ENCODE measurements around the gene S100A14. TPM values are rescaled to one million over a fixed set of nuclear protein-coding genes. Genes with fewer than 3 reads are reported as not detected.

Gene S100A14
- total and polyA plus RNA-seq, 9 of the 15 experiments (the other 6 are each of a cell fraction or from before 2014, with no cell fraction given): 0.10 to 0.64 (median 0.24) TPM; not detected in 3

- Histone ChIP-seq H3K9ac (ENCODE audit: insufficient read depth in 1 of 2, low read depth in 2 of 2, low read length in 2 of 2) (0 out of 4 replicates have a peak overlapping the region, but pooled peaks of 1 of the 2 experiments have one; percentile 55), H3K36me3 (ENCODE audit: control insufficient read depth, insufficient read depth, low read length) (no peaks in the 10 kb centered on the region), H3K4me3 (no peak overlapping the region), H3K9me3 (replicated peaks; ENCODE audit: control insufficient read depth, insufficient read depth, low read depth, low read length) (no peaks in the 10 kb centered on the region), H3K27me3 (ENCODE audit: control insufficient read depth in 2 of 2, insufficient read depth in 2 of 2, low read length in 2 of 2) (no peaks in the 10 kb centered on the region), H3K27ac (ENCODE audit: extremely low read depth, low read depth, low read length) (no peak overlapping the region), H3K4me1 (replicated peaks in 1 of 2; ENCODE audit: control insufficient read depth in 2 of 2, insufficient read depth in 2 of 2, low read length in 2 of 2) (peaks cover 0 to 2% of the 10 kb centered on the region in 2 experiments; a peak in 2 of 5 replicates), H2AFZ (ENCODE audit: low read depth, low read length) (no peak overlapping the region), H4K20me1 (replicated peaks; ENCODE audit: control insufficient read depth, insufficient read depth, low read length) (no peaks in the 10 kb centered on the region), H3K9me1 (ENCODE audit: control insufficient read depth, insufficient read depth, low read length) (no peaks in the 10 kb centered on the region), H3K79me2 (ENCODE audit: control insufficient read depth, insufficient read depth, low read length) (no peaks in the 10 kb centered on the region), H3K4me2 (ENCODE audit: insufficient read depth, low read length) (no peak overlapping the region)
- in situ Hi-C loops (cut with MboI) (no loop called here), intact Hi-C loops (cut with micrococcal nuclease) (no loop called here)
- POLR2A ChIA-PET: interaction anchor here (0.7 to 1.2 kb wide), 2 partner anchors 17 to 79 kb away, joined by 3 read pairs; partner anchors contain the start of gene S100A14
- FAIRE-seq: no peak
- ATAC-seq: no peak
- no TSS peak for BruUV-seq (replicated peaks)
- WGBS (ENCODE audit: insufficient coverage, low coverage, missing lambda C conversion rate): 42% methylated on average over 7 of the region's 7 CpGs
- CTCF ChIA-PET (ENCODE audit: low intra/inter-chr PET ratio): no interaction called here
- no peak for DNase-seq (ENCODE audit: extremely low read depth in 1 of 4, low spot score in 3 of 4)
- no peak for TF ChIP-seq ZNF668 (CRISPR knock-in tag; IDR thresholded peaks at IDR 0.05)
- TF ChIP-seq SPI1 (IDR thresholded peaks at IDR 0.05; ENCODE audit: borderline replicate concordance, low read depth, low read length): peak; percentile 56; the same call in 1 of the 2 replicates
Measured at GRCh38 chr1:153598309-153599172, 17.6 kb downstream of the S100A14 start.

GRCh38 chr1:153597206-153597605 lies 18.9 kb downstream of the S100A14 start:
- FAIRE-seq (peak; percentile 80), ATAC-seq (peak; percentile 55; the same call in 2 of the 3 replicates), DNase-seq (ENCODE audit: extremely low read depth in 1 of 4, low spot score in 3 of 4) (peak in 2 of 4 experiments; percentile 44 to 58)
- no peaks in the 10 kb centered on the region for H3K79me2 ChIP-seq (ENCODE audit: control insufficient read depth, insufficient read depth, low read length)
- no peaks in the 10 kb centered on the region for H4K20me1 ChIP-seq (replicated peaks; ENCODE audit: control insufficient read depth, insufficient read depth, low read length)
- no peak overlapping the region for H2AFZ ChIP-seq (ENCODE audit: low read depth, low read length)
- no peaks in the 10 kb centered on the region for H3K27me3 ChIP-seq (ENCODE audit: control insufficient read depth in 2 of 2, insufficient read depth in 2 of 2, low read length in 2 of 2)
- H3K36me3 ChIP-seq (ENCODE audit: control insufficient read depth, insufficient read depth, low read length): no peaks in the 10 kb centered on the region
- 19% methylated on average over 6 of the region's 6 CpGs for WGBS (ENCODE audit: insufficient coverage, low coverage, missing lambda C conversion rate)
- no peaks in the 10 kb centered on the region for H3K9me3 ChIP-seq (replicated peaks; ENCODE audit: control insufficient read depth, insufficient read depth, low read depth, low read length)
- no peak overlapping the region for H3K9ac ChIP-seq (ENCODE audit: insufficient read depth in 1 of 2, low read depth in 2 of 2, low read length in 2 of 2)
- no peaks in the 10 kb centered on the region for H3K9me1 ChIP-seq (ENCODE audit: control insufficient read depth, insufficient read depth, low read length)
- BruUV-seq (replicated peaks): no TSS peak
- intact Hi-C loops (cut with micrococcal nuclease) (no loop called here), in situ Hi-C loops (cut with MboI) (no loop called here)
- H3K4me2 ChIP-seq (ENCODE audit: insufficient read depth, low read length): no peak overlapping the region
- POLR2A ChIA-PET: interaction anchor here (0.7 to 1.2 kb wide), 2 partner anchors 18 to 19 kb away, joined by 3 read pairs; partner anchors contain the start of gene S100A14
- H3K4me1 ChIP-seq (replicated peaks in 1 of 2; ENCODE audit: control insufficient read depth in 2 of 2, insufficient read depth in 2 of 2, low read length in 2 of 2): peaks cover 0 to 2% of the 10 kb centered on the region in 2 experiments; a peak in 2 of 5 replicates
- H3K27ac ChIP-seq (ENCODE audit: extremely low read depth, low read depth, low read length): no peak overlapping the region
- CTCF ChIA-PET (ENCODE audit: low intra/inter-chr PET ratio): no interaction called here
- no peak overlapping the region for H3K4me3 ChIP-seq
- TF ChIP-seq ARID4B (CRISPR knock-in tag; IDR thresholded peaks at IDR 0.05) (no peak), ZNF395 (CRISPR knock-in tag; IDR thresholded peaks at IDR 0.05) (0 out of 2 replicates have a peak, but pooled peaks have one; percentile 42), BACH1 (tag; IDR thresholded peaks at IDR 0.05) (peak; percentile 45; the same call in 1 of the 2 replicates), SMARCA4 (IDR thresholded peaks at IDR 0.05) (peak; percentile 67; the same call in 1 of the 2 replicates), PCBP2 (IDR thresholded peaks at IDR 0.05; ENCODE audit: low read depth, low read length, poor library complexity, severe bottlenecking) (no peak), SOX6 (IDR thresholded peaks at IDR 0.05) (peak; percentile 38; the same call in 1 of the 2 replicates)

All from K562 (cell line).